Body of pancreas (tissue), 4 donors: ENCODE results near the gene LY6G6F.

Source experiments
- POLR2A ChIP-seq, 3 donors: fragments of 450-650 bp; IDR thresholded peaks; one replicate each; pipeline ENCODE4 v1.6.1; 2016; ENCODE audit warnings: antibody characterized with exemption in 3 of 3, mild to moderate bottlenecking in 2 of 3
- TF ChIP-seq, protein P1 (sequence below), 7 experiments: fragments of 450-650 bp in 4 of 7; fragments of 200-600 bp in 3 of 7; sonication (generic) in 3 of 7; IDR thresholded peaks; one replicate each; pipeline ENCODE4 v1.5.1; 2016 to 2019; ENCODE audit warnings: antibody characterized with exemption in 7 of 7

DNA sequence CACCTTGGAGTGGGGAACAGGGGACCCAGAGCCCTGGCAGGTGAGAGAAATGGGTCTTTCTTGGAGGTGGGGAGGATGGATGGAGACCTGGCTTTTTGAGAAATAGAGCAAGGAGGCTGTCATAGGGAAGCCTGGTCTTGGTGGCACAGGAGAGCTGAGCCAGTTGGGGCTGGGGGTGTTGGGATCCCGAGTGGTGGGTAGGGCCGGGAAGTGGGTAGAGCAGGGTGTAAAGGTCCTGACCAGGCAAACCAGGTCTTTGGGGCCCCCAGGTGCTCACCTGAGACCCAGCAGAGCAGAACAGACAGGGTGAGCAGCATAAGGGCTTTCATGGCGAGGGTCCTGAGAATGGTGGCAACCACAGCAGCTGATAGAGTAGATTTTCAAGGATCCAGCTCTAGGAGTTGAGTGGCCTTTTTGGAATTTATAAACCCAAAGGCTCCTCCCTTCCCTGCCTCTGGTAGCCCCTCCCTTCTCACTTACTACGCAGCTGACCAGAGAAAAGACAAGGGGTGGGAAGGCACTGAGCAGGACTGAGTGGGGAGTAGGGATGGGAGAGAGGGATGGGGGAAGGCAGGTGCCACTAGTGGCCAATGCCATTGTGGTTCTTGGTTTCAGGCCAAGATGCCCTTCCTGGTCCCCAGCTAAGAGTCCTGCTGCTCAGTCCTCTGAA is 14.8 kb downstream of the LY6G6F start, which contains the start of gene LY6G6C:
- TF ChIP-seq, protein P1, sequence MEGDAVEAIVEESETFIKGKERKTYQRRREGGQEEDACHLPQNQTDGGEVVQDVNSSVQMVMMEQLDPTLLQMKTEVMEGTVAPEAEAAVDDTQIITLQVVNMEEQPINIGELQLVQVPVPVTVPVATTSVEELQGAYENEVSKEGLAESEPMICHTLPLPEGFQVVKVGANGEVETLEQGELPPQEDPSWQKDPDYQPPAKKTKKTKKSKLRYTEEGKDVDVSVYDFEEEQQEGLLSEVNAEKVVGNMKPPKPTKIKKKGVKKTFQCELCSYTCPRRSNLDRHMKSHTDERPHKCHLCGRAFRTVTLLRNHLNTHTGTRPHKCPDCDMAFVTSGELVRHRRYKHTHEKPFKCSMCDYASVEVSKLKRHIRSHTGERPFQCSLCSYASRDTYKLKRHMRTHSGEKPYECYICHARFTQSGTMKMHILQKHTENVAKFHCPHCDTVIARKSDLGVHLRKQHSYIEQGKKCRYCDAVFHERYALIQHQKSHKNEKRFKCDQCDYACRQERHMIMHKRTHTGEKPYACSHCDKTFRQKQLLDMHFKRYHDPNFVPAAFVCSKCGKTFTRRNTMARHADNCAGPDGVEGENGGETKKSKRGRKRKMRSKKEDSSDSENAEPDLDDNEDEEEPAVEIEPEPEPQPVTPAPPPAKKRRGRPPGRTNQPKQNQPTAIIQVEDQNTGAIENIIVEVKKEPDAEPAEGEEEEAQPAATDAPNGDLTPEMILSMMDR (IDR thresholded peaks at IDR 0.05): no peak
- TF ChIP-seq POLR2A (IDR thresholded peaks at IDR 0.05): no peak
